Subcutaneous abdominal adipose tissue (tissue), 5 donors: ENCODE data around the gene TTC34.

ENCODE experiments used
- H3K27ac ChIP-seq: one replicate; pipeline ENCODE4 v1.7.0; 2013; ENCODE audit warnings: low read depth, mild to moderate bottlenecking, inconsistent platforms, low read length, moderate library complexity
- H3K27me3 ChIP-seq, 5 donors: one replicate each; pipeline ENCODE4 v1.7.0; 2013; ENCODE audit warnings: low read length in 5 of 5, inconsistent platforms in 1 of 5; ENCODE audit not compliant: control insufficient read depth in 5 of 5, insufficient read depth in 4 of 5
- H3K36me3 ChIP-seq, 5 donors: one replicate each; pipeline ENCODE4 v1.7.0; 2013; ENCODE audit warnings: low read length in 5 of 5; ENCODE audit not compliant: control insufficient read depth in 5 of 5, insufficient read depth in 5 of 5
- H3K4me1 ChIP-seq, 5 donors: one replicate each; pipeline ENCODE4 v1.7.0; 2013; ENCODE audit warnings: low read length in 5 of 5, mild to moderate bottlenecking in 3 of 5, moderate library complexity in 1 of 5; ENCODE audit not compliant: control insufficient read depth in 5 of 5, insufficient read depth in 5 of 5
- H3K4me3 ChIP-seq, 5 donors: one replicate each; pipeline ENCODE4 v1.7.0; 2013; ENCODE audit warnings: low read length in 5 of 5, low read depth in 1 of 5
- H3K9ac ChIP-seq, 5 donors: one replicate each; pipeline ENCODE4 v1.7.0; 2013; ENCODE audit warnings: low read length in 5 of 5, mild to moderate bottlenecking in 4 of 5, moderate library complexity in 3 of 5
- H3K9me3 ChIP-seq, 5 donors: one replicate each; pipeline ENCODE4 v1.7.0; 2013; ENCODE audit warnings: low read length in 5 of 5; ENCODE audit not compliant: control insufficient read depth in 5 of 5
- donor health status: healthy.
- donor health status: healthy.
- donor health status: healthy.
- donor health status: healthy.
- donor health status: healthy.

TTC34 gene

DNA sequence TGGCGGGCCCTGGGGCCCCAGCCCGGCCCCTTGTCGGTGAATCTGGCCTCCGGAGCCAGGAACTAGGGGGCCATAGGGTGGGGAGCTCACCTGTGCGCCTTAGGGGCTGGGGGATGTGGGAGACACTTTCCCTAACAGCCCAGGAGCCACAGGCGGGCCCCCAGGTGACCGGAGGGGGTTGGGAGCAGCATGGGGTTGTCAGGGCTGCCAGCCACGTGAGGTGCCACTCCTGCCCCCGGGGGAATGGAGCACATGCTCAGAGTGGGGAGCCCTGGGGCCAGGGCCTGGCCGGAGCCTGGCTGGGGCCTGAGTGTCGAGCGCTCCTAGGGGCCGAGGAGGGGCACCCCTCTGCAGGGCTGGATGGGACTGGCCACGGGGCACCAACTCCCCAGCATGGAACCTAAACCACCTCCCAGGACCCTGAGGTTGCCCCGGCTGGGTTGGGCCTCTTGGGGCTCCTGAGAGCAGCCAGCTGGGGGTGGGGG, 195.1 kb downstream of the TTC34 start:
- Histone ChIP-seq H3K27me3 (peaks cover 34 to 41% (median 37%) of the 10 kb centered on the region in 5 donors), H3K36me3 (no peaks in the 10 kb centered on the region), H3K4me1 (peaks cover 0 to 17% (median 3%) of the 10 kb centered on the region in 5 donors), H3K27ac (no peak overlapping the region), H3K9ac (no peak overlapping the region), H3K4me3 (no peak overlapping the region), H3K9me3 (no peaks in the 10 kb centered on the region)

DNA sequence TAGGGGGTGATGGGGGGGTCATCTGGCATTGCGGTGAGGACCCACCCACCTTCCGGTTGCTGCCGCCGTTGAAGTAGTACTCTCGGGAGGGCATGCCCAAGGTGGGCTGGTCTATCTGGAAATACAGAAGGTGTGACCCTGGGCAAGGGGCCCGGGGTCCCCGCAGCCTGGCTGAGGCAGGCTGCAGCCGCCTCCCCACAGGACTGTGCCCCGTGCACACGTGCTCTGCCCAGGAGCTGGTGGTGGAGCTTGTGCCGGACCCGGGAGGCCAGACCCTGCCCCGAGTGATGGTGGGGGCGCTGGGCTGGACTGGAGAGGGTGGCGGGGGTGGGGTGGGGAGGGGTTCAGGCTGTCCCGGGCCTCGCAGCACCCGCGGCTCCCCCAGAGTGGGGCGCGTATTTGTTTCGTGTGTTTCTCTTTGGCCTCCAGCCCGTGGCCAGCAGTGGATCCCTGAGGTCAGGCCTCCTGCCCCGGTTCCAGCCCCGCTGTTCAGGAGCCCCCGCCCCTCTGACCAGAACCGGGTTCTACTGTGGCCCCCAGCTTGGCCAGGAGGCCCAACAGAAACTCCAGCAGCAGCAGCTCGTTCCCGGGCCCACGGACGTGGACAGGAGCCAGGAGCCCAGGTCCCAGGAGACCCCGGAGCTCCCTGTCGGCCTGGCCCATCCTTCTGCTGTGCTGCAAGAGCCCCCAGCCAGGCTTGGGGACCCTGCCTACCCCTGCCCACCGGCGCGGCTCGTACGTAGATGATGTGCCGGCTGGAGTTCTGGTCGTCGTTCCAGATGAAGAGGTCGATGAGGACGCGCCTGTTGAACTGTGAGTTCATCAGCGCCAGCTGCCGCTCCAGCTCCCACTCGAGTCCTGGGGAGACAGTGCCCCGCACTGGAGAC, 195.7 kb downstream of the TTC34 start:
- no peaks in the 10 kb centered on the region for H3K36me3 ChIP-seq
- no peak overlapping the region for H3K9ac ChIP-seq
- H3K9me3 ChIP-seq = no peaks in the 10 kb centered on the region
- H3K27me3 ChIP-seq = peaks cover 32 to 40% (median 36%) of the 10 kb centered on the region in 5 donors
- H3K4me1 ChIP-seq = peaks cover 0 to 11% (median 0%) of the 10 kb centered on the region in 5 donors
- H3K27ac ChIP-seq = no peak overlapping the region
- no peak overlapping the region for H3K4me3 ChIP-seq

DNA sequence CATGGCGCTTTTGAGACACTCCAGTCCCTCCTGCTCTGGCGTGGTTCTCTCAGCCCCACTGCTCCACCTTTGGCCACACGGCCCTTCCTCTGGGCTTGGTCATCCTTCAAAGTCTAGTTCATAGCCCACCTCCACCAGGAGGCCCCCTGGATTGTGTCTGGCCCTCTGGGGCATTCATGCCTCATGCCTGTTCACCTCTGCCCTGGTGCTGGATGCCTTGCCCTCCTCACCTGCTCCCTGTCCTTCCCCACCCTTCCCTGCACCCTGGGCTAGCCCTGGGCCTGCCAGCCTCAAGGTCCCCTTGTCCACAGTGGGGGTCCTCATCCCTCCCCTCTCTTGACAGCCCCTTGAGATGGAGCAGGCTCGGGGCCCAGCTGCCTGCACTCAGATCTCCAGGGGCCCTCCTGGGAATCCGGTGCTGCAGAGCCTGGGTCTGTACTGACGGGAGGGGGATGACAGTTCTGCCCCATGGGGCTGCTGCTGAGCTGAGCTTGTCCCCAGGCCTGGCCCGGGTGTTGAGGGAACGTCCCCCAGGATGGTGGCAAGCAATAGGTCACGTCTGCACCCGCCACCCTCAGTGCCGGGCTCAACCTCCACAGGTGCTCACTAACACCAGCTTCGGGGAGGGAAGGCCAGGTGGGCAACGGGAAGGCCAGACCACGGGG, 196.5 kb downstream of the TTC34 start:
- Histone ChIP-seq H3K27ac (no peak overlapping the region), H3K36me3 (no peaks in the 10 kb centered on the region), H3K9ac (no peak overlapping the region), H3K4me3 (no peak overlapping the region), H3K4me1 (peaks cover 0 to 4% (median 0%) of the 10 kb centered on the region in 5 donors), H3K27me3 (peaks cover 29 to 40% (median 35%) of the 10 kb centered on the region in 5 donors), H3K9me3 (no peaks in the 10 kb centered on the region)

DNA sequence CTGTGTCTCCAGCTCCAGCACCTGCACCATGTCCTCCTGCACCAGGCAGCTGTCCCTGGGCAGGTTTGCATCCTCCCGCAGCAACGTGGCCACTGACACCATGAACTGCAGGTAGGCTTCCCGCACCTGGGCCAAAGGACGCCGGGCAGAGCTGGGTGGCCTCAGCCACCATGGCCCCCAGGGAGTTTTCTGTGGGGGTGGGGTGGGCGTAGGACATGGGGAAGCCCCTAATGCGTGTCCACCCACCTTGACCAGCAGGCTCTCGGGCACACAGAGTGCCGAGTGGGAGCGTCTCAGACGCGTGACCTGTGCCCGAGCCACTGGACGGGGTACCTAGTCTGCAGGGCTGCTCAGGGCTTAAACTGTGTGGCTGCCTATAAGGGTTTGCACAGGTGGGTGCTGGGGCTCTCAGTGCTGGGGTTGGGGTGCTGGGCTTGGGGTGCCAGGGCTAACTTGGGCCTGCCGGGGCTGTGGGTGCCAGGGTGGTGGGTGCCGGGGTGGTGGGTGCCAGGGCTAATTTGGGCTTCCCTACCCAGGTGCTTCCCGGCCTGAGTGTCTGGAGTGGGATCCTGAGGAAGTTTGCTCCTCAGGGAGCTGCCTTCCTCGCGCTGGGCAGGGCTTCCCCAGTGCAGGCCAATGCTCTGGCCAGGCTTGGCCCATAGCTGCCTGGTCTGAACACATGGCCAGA, 197.2 kb downstream of the TTC34 start:
- H3K27ac ChIP-seq = no peak overlapping the region
- H3K9me3 ChIP-seq = no peaks in the 10 kb centered on the region
- no peak overlapping the region for H3K4me3 ChIP-seq

DNA sequence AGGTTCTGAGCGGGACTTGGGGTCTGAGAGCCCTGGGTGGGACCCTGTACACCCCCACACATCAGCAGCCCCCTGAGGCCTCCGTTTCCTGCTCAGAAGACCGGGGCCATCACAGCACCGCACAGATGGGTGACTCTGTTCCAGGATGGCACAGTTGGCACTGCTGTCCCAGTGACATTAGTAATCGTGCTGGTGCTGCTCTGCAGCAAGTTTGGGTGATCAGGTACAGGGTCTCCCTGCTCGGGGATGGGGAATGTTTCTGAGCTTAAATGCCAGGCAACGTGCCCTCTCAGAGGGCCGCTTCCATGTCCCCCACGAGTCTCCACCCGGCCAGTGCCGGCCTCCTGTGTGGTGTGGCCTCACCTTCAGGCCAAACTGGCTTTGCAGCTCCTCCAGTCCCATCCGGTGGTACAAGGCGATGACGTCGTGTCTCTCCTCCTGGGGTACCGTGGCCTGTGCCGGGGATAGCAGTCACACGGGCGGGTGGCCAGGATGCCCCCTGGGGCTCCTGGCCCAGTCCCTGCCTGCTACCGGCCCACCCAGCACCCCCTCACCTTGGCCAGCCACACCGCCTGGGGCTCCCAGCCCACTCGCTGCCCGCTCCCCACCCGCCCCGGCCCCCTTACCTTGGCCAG, 197.9 kb downstream of the TTC34 start:
- Histone ChIP-seq H3K36me3 (no peaks in the 10 kb centered on the region), H3K9me3 (peaks cover 0 to 4% (median 1%) of the 10 kb centered on the region in 5 donors), H3K27ac (no peak overlapping the region), H3K27me3 (peaks cover 29 to 37% (median 33%) of the 10 kb centered on the region in 5 donors), H3K9ac (no peak overlapping the region), H3K4me1 (peaks cover 0 to 4% (median 0%) of the 10 kb centered on the region in 5 donors), H3K4me3 (no peak overlapping the region)

More for the DNA sequence above, 197.2 kb downstream of the TTC34 start:
- Histone ChIP-seq H3K9ac (no peak overlapping the region), H3K27me3 (peaks cover 29 to 38% (median 34%) of the 10 kb centered on the region in 5 donors), H3K4me1 (peaks cover 0 to 4% (median 0%) of the 10 kb centered on the region in 5 donors), H3K36me3 (no peaks in the 10 kb centered on the region)

DNA sequence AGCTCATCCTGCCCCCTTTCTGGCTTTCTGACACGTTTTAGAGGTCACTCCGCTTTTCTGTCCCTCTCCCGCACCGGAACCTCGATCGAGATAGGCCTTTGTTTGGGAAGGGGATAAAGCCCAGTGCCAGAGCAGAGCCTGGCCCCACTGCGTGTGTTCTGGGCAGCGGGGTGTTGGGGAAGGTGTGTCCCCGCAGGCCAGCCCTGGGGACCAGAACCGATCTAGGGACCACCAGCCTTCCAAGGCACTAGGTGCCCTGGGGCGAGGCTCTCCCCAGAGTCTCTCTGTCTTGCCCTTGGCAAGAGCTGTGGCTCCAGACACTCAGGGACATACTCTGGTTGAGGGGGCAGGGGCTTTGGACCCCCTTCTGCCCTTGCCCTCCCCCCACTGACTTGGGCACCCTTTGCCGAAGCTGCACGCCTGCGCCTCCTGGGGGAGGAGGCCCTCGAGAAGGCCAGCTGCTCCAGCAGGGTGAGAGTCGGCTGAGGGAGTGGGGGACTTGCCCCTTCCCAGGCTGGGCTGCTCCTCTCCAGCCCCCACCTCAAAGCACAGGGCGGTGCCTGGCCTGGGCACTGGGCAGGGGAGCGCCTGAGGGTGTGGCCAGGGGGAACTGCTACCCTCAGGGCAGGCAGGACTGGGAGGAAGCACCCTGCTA, 198.5 kb downstream of the TTC34 start:
- H3K4me1 ChIP-seq = peaks cover 0 to 4% (median 0%) of the 10 kb centered on the region in 5 donors
- no peak overlapping the region for H3K4me3 ChIP-seq
- H3K9ac ChIP-seq = no peak overlapping the region
- no peak overlapping the region for H3K27ac ChIP-seq
- H3K27me3 ChIP-seq = peaks cover 29 to 37% (median 30%) of the 10 kb centered on the region in 5 donors
- no peaks in the 10 kb centered on the region for H3K36me3 ChIP-seq
- H3K9me3 ChIP-seq = peaks cover 0 to 11% (median 7%) of the 10 kb centered on the region in 5 donors

DNA sequence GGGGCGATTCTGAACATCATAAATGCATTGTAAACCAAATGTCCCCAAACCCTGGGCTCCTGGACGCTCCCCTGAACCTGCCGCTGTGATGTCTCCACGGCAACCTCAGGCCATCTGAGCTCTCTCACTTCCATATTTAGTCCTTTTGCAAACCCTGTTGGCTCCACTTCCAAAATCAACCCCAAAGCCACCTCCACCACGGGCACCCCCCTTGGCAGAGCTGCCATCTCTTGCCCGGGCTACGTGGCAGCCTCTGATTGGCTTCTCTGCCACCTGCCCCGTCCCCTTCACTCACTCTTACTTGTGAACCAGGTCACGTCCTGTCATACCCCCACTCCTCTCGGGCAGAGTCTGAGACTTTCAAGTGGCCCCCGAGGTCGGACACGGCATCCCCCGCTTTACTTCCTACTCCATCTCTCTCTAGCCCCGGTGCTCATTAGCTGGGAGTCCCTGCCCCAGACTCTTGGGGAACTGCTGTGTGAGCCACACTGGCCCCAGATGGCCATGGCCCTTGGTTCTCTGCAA, 199.1 kb downstream of the TTC34 start:
- Histone ChIP-seq H3K36me3 (no peaks in the 10 kb centered on the region), H3K4me3 (no peak overlapping the region), H3K9ac (no peak overlapping the region), H3K4me1 (peaks cover 0 to under 1% (median 0%) of the 10 kb centered on the region in 5 donors), H3K9me3 (peaks cover 0 to 12% (median 7%) of the 10 kb centered on the region in 5 donors), H3K27me3 (peaks cover 24 to 36% (median 27%) of the 10 kb centered on the region in 5 donors), H3K27ac (no peak overlapping the region)

DNA sequence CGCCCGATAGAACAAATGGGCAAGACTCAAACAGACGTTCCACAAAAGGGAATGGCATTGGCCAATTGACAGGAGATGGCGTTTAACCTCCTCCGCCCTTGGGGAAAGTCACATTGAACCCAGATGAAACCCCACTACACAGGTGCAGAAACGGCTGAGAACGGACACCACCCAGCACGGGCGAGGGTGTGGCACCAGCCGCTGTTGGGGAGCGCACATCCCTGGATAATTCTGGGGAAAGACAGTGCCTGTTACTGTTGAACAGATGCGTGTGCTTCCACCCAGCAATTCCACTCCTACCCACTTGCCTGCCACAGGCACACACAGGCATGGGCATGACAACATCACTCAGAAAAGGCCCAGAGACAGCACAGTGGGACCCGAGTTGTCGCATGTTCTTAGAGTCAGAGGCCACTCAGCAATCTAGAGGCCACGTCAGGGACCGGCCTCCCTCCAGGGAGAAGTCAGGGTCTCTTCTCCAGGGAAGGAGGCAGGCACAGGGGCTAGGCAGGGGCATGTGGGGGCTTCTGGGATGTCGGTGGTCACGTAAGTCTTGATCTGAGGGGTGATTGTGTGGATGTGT, 199.7 kb downstream of the TTC34 start:
- H3K4me1 ChIP-seq = no peaks in the 10 kb centered on the region
- no peak overlapping the region for H3K9ac ChIP-seq
- H3K27ac ChIP-seq = no peak overlapping the region
- peaks cover 0 to 12% (median 7%) of the 10 kb centered on the region in 5 donors for H3K9me3 ChIP-seq
- no peak overlapping the region for H3K4me3 ChIP-seq
- H3K27me3 ChIP-seq = peaks cover 24 to 38% (median 28%) of the 10 kb centered on the region in 5 donors
- H3K36me3 ChIP-seq = no peaks in the 10 kb centered on the region
